Kidney epithelial cell (primary cell): Measurements from ENCODE around the gene POT1. TPM values are rescaled to one million over a fixed set of nuclear protein-coding genes. Genes with fewer than 3 reads are reported as not detected.

Experiments used
- DNase-seq: peaks from one replicate; pipeline ENCODE4 v3.0.0-alpha.2; 2010; ENCODE audit warnings: low read depth
- H3K27me3 ChIP-seq: 2 replicates; pipeline ENCODE4 v1.6.0; 2011; ENCODE audit warnings: low read length; ENCODE audit not compliant: control insufficient read depth, insufficient read depth
- H3K36me3 ChIP-seq: 2 replicates; pipeline ENCODE4 v1.5.1; 2011; ENCODE audit warnings: low read length; ENCODE audit not compliant: control insufficient read depth, insufficient read depth
- H3K4me3 ChIP-seq: 2 replicates; pipeline ENCODE4 v1.5.1; 2011; ENCODE audit warnings: low read depth, mild to moderate bottlenecking, control low read depth, low read length
- CTCF ChIP-seq: IDR thresholded peaks from 2 replicates; pipeline ENCODE4 v1.5.1; 2011; ENCODE audit warnings: mild to moderate bottlenecking, moderate library complexity, low read length, control low read depth, inconsistent platforms; ENCODE audit not compliant: insufficient read depth, poor library complexity, severe bottlenecking
- total RNA-seq: library from RNA; depleted of rRNA; stranded (reverse); fragments of >200 nt; gene quantifications from 2 replicates; pipeline ENCODE4 v1.2.3, GENCODE V29; 2015

The POT1 gene
- total RNA-seq, 1 donor from 2014 or later = 15.8 TPM

GRCh38 chr7:124907490-124907889 lies 22.1 kb downstream of the POT1 start:
- no peak for TF ChIP-seq CTCF
- Histone ChIP-seq H3K27me3 (no peaks in the 10 kb centered on the region), H3K36me3 (no peaks in the 10 kb centered on the region), H3K4me3 (no peak overlapping the region)
- DNase-seq = no peak

GRCh38 chr7:124898531-124898930 lies 31.1 kb downstream of the POT1 start:
- DNase-seq = no peak
- no peaks in the 10 kb centered on the region for H3K36me3 ChIP-seq
- no peaks in the 10 kb centered on the region for H3K27me3 ChIP-seq
- no peak for TF ChIP-seq CTCF
- no peak overlapping the region for H3K4me3 ChIP-seq

GRCh38 chr7:124896001-124896400 lies 33.6 kb downstream of the POT1 start:
- H3K4me3 ChIP-seq = no peak overlapping the region
- no peak for DNase-seq
- H3K36me3 ChIP-seq = no peaks in the 10 kb centered on the region
- no peaks in the 10 kb centered on the region for H3K27me3 ChIP-seq
- TF ChIP-seq CTCF = no peak

- H3K4me3 ChIP-seq = no peak overlapping the region
- no peak for DNase-seq
- no peak for TF ChIP-seq CTCF
- H3K27me3 ChIP-seq = no peaks in the 10 kb centered on the region
- no peaks in the 10 kb centered on the region for H3K36me3 ChIP-seq
Observed at GRCh38 chr7:124893140-124893827, 36.3 kb downstream of the POT1 start.

- DNase-seq = no peak
- Histone ChIP-seq H3K4me3 (no peak overlapping the region), H3K27me3 (no peaks in the 10 kb centered on the region), H3K36me3 (no peaks in the 10 kb centered on the region)
- TF ChIP-seq CTCF = no peak
Observed at GRCh38 chr7:124887247-124887646, 42.4 kb downstream of the POT1 start.

- DNase-seq = no peak
- no peak for TF ChIP-seq CTCF
Observed at GRCh38 chr7:124881981-124882380, 47.6 kb downstream of the POT1 start.

More at GRCh38 chr7:124881981-124882380, 47.6 kb downstream of the POT1 start:
- Histone ChIP-seq H3K36me3 (no peaks in the 10 kb centered on the region), H3K4me3 (no peak overlapping the region), H3K27me3 (no peaks in the 10 kb centered on the region)
